Gastrocnemius medialis (tissue), 4 donors: ENCODE data around the gene CTSE.

Source experiments
- POLR2A ChIP-seq, 2 donors: fragments of 450-650 bp; IDR thresholded peaks; one replicate each; pipeline ENCODE4 v1.6.1; 2017; ENCODE audit warnings: antibody characterized with exemption in 2 of 2, mild to moderate bottlenecking in 2 of 2, moderate library complexity in 2 of 2
- TF ChIP-seq, protein P1 (sequence below), 5 experiments: fragments of 450-650 bp in 3 of 5; fragments of 200-600 bp in 2 of 5; sonication (generic) in 2 of 5; IDR thresholded peaks in 4 of 5; conservative IDR thresholded peaks in 1 of 5; 1 replicate in 4 of 5; 2 replicates in 1 of 5; pipeline ENCODE4 v1.5.1; 2016 to 2019; ENCODE audit warnings: antibody characterized with exemption in 5 of 5, mild to moderate bottlenecking in 3 of 5, moderate library complexity in 3 of 5

DNA sequence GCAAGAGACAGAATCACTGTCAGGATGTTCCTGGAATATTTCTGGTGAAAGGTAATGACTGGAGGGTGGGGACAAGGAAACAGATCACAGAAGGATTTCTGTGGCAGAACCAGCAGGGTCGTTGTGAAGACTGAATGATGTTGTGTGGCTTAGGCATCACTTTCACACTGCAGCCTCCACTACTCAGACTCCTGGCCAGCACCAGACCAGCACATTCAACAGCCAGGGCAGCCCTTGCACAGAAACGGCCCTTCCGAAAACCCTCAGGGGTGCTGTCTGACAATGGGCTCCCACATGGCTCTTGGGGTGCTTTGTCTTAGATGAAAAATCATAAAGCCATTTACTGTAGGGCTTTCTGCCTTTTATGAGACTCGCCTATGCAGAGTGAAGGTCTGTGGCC is 16.7 kb downstream of the CTSE start:
- TF ChIP-seq, protein P1, sequence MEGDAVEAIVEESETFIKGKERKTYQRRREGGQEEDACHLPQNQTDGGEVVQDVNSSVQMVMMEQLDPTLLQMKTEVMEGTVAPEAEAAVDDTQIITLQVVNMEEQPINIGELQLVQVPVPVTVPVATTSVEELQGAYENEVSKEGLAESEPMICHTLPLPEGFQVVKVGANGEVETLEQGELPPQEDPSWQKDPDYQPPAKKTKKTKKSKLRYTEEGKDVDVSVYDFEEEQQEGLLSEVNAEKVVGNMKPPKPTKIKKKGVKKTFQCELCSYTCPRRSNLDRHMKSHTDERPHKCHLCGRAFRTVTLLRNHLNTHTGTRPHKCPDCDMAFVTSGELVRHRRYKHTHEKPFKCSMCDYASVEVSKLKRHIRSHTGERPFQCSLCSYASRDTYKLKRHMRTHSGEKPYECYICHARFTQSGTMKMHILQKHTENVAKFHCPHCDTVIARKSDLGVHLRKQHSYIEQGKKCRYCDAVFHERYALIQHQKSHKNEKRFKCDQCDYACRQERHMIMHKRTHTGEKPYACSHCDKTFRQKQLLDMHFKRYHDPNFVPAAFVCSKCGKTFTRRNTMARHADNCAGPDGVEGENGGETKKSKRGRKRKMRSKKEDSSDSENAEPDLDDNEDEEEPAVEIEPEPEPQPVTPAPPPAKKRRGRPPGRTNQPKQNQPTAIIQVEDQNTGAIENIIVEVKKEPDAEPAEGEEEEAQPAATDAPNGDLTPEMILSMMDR (IDR thresholded peaks at IDR 0.05 in 4 of 5, conservative IDR thresholded peaks at IDR 0.05 in 1 of 5) = no peak
- TF ChIP-seq POLR2A (IDR thresholded peaks at IDR 0.05) = no peak
